Measurements from ENCODE around the gene ALDH1B1. TPM values are rescaled to one million over a fixed set of nuclear protein-coding genes. Genes with fewer than 3 reads are reported as not detected.
A peak's percentile ranks its signal among the peaks of the same experiment; 100 is the strongest.

ALDH1B1 gene
- total and polyA plus RNA-seq, 2 of the 13 experiments (the other 11 are each of a cell fraction or from before 2014, with no cell fraction given), result 45.1 to 125 TPM

DNA sequence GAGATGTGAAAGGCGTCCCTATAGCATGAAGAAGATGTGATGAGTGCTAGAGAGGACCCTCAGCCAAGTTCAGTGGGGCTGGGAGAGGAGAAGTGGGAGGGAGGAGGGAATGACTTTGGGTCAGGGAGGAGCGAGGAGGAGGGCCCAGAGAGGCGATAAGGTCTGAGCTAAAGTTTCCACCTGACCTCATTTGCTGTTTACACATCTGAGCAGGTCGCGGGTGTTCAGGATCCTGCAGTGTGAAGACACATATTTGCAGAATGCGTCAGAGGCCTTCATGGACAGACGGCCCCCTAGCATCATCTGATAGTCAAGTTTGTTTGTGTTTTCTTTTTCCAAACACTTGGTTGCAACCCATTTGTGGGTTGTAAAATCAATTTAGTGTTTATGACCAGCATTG, 50.7 kb downstream of the ALDH1B1 start (continued):
- TF ChIP-seq, protein P1, sequence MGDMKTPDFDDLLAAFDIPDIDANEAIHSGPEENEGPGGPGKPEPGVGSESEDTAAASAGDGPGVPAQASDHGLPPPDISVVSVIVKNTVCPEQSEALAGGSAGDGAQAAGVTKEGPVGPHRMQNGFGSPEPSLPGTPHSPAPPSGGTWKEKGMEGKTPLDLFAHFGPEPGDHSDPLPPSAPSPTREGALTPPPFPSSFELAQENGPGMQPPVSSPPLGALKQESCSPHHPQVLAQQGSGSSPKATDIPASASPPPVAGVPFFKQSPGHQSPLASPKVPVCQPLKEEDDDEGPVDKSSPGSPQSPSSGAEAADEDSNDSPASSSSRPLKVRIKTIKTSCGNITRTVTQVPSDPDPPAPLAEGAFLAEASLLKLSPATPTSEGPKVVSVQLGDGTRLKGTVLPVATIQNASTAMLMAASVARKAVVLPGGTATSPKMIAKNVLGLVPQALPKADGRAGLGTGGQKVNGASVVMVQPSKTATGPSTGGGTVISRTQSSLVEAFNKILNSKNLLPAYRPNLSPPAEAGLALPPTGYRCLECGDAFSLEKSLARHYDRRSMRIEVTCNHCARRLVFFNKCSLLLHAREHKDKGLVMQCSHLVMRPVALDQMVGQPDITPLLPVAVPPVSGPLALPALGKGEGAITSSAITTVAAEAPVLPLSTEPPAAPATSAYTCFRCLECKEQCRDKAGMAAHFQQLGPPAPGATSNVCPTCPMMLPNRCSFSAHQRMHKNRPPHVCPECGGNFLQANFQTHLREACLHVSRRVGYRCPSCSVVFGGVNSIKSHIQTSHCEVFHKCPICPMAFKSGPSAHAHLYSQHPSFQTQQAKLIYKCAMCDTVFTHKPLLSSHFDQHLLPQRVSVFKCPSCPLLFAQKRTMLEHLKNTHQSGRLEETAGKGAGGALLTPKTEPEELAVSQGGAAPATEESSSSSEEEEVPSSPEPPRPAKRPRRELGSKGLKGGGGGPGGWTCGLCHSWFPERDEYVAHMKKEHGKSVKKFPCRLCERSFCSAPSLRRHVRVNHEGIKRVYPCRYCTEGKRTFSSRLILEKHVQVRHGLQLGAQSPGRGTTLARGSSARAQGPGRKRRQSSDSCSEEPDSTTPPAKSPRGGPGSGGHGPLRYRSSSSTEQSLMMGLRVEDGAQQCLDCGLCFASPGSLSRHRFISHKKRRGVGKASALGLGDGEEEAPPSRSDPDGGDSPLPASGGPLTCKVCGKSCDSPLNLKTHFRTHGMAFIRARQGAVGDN (CRISPR knock-in tag; IDR thresholded peaks at IDR 0.05), result 0 out of 2 replicates have a peak, but pooled peaks have one; percentile 3
- TF ChIP-seq ZFAT (CRISPR knock-in tag; conservative IDR thresholded peaks at IDR 0.05) (no peak), CHCHD3 (CRISPR knock-in tag; IDR thresholded peaks at IDR 0.05) (no peak), NR2C2 (CRISPR knock-in tag; IDR thresholded peaks at IDR 0.05; ENCODE audit: borderline replicate concordance) (peak; percentile 41; the same call in 1 of the 2 replicates), RFX3 (CRISPR knock-in tag; IDR thresholded peaks at IDR 0.05) (no peak), SATB2 (CRISPR knock-in tag; IDR thresholded peaks at IDR 0.05) (no peak), ZNF660 (CRISPR knock-in tag; IDR thresholded peaks at IDR 0.05; ENCODE audit: borderline replicate concordance, low read depth) (no peak), PITX1 (CRISPR knock-in tag; IDR thresholded peaks at IDR 0.05) (no peak), RCOR2 (CRISPR knock-in tag; IDR thresholded peaks at IDR 0.05) (peak; percentile 19; the same call in 1 of the 2 replicates), ZC3H4 (CRISPR knock-in tag; IDR thresholded peaks at IDR 0.05; ENCODE audit: borderline replicate concordance) (no peak), NFE2L1 (CRISPR knock-in tag; IDR thresholded peaks at IDR 0.05; ENCODE audit: borderline replicate concordance) (no peak), ZNF335 (CRISPR knock-in tag; IDR thresholded peaks at IDR 0.05) (no peak), JDP2 (CRISPR knock-in tag; IDR thresholded peaks at IDR 0.05; ENCODE audit: borderline replicate concordance) (no peak), ZNF790 (CRISPR knock-in tag; IDR thresholded peaks at IDR 0.05; ENCODE audit: borderline replicate concordance) (no peak), MAZ (IDR thresholded peaks at IDR 0.05; ENCODE audit: borderline replicate concordance, low read depth, low read length) (no peak), MAZ (CRISPR knock-in tag; IDR thresholded peaks at IDR 0.05; ENCODE audit: low read depth) (no peak), ZKSCAN8 (CRISPR knock-in tag; IDR thresholded peaks at IDR 0.05; ENCODE audit: borderline replicate concordance) (no peak), WIZ (CRISPR knock-in tag; IDR thresholded peaks at IDR 0.05) (no peak), ZNF343 (CRISPR knock-in tag; IDR thresholded peaks at IDR 0.05) (no peak), PLRG1 (conservative IDR thresholded peaks at IDR 0.05) (no peak), ZKSCAN5 (CRISPR knock-in tag; IDR thresholded peaks at IDR 0.05) (no peak)
- TF ChIP-seq, protein P2, sequence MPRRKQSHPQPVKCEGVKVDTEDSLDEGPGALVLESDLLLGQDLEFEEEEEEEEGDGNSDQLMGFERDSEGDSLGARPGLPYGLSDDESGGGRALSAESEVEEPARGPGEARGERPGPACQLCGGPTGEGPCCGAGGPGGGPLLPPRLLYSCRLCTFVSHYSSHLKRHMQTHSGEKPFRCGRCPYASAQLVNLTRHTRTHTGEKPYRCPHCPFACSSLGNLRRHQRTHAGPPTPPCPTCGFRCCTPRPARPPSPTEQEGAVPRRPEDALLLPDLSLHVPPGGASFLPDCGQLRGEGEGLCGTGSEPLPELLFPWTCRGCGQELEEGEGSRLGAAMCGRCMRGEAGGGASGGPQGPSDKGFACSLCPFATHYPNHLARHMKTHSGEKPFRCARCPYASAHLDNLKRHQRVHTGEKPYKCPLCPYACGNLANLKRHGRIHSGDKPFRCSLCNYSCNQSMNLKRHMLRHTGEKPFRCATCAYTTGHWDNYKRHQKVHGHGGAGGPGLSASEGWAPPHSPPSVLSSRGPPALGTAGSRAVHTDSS (CRISPR knock-in tag; conservative IDR thresholded peaks at IDR 0.05), result no peak
- TF ChIP-seq, protein P3, sequence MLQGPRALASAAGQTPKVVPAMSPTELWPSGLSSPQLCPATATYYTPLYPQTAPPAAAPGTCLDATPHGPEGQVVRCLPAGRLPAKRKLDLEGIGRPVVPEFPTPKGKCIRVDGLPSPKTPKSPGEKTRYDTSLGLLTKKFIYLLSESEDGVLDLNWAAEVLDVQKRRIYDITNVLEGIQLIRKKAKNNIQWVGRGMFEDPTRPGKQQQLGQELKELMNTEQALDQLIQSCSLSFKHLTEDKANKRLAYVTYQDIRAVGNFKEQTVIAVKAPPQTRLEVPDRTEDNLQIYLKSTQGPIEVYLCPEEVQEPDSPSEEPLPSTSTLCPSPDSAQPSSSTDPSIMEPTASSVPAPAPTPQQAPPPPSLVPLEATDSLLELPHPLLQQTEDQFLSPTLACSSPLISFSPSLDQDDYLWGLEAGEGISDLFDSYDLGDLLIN (CRISPR knock-in tag; IDR thresholded peaks at IDR 0.05; ENCODE audit: borderline replicate concordance), result no peak

Data from HepG2 (cell line).